Neuronal stem cell (in vitro differentiated cells): ENCODE data around the gene CNTNAP1.

ENCODE experiments used
- DNase-seq: peaks from one replicate; pipeline ENCODE4 v3.0.0-alpha.2; 2013; ENCODE audit warnings: low spot score
- H2AFZ ChIP-seq: one replicate; pipeline ENCODE4 v1.6.1; 2013; ENCODE audit warnings: mild to moderate bottlenecking, low read length, inconsistent platforms
- H2AK5ac ChIP-seq: 2 replicates; pipeline ENCODE4 v1.6.1; 2013; ENCODE audit warnings: low read depth, mild to moderate bottlenecking, inconsistent platforms, low read length, moderate library complexity, mixed read lengths
- H2BK120ac ChIP-seq: 2 replicates; pipeline ENCODE4 v1.6.1; 2013; ENCODE audit warnings: low read depth, mild to moderate bottlenecking, inconsistent platforms, low read length, moderate library complexity, mixed read lengths
- H2BK12ac ChIP-seq: one replicate; pipeline ENCODE4 v1.6.1; 2013; ENCODE audit warnings: low read length, inconsistent platforms
- H2BK15ac ChIP-seq: 2 replicates; pipeline ENCODE4 v1.6.1; 2013; ENCODE audit warnings: mild to moderate bottlenecking, low read length, inconsistent platforms, mixed read lengths
- H2BK5ac ChIP-seq: one replicate; pipeline ENCODE4 v1.6.1; 2013; ENCODE audit warnings: inconsistent platforms, mild to moderate bottlenecking, low read length, moderate library complexity
- H3K14ac ChIP-seq: one replicate; pipeline ENCODE4 v1.6.1; 2013; ENCODE audit warnings: low read length, inconsistent platforms
- H3K18ac ChIP-seq: 2 replicates; pipeline ENCODE4 v1.6.1; 2013; ENCODE audit warnings: low read length, inconsistent platforms
- H3K23ac ChIP-seq: 2 replicates; pipeline ENCODE4 v1.6.1; 2013; ENCODE audit warnings: low read depth, mild to moderate bottlenecking, mixed read lengths, low read length, inconsistent platforms; ENCODE audit not compliant: poor library complexity
- H3K27ac ChIP-seq: replicated peaks from 3 replicates; pipeline ENCODE4 v1.5.1; 2013; ENCODE audit warnings: low read length, inconsistent platforms
- H3K27me3 ChIP-seq, 3 experiments: 2 replicates each; pipeline ENCODE4 v1.6.1; 2013; ENCODE audit warnings: low read length in 3 of 3, mild to moderate bottlenecking in 2 of 3, inconsistent platforms in 1 of 3, low read depth in 1 of 3, mixed read lengths in 1 of 3, moderate library complexity in 1 of 3; ENCODE audit not compliant: control insufficient read depth in 3 of 3, insufficient read depth in 3 of 3
- H3K36me3 ChIP-seq, 2 donors: replicated peaks in 1 of 2; 2 replicates each; pipeline ENCODE4 v1.6.1; 2013; ENCODE audit warnings: low read length in 2 of 2; ENCODE audit not compliant: control insufficient read depth in 2 of 2, insufficient read depth in 2 of 2
- H3K4ac ChIP-seq: 2 replicates; pipeline ENCODE4 v1.6.1; 2013; ENCODE audit warnings: inconsistent platforms, mild to moderate bottlenecking, low read length, moderate library complexity
- H3K4me1 ChIP-seq, 2 donors: 1 replicate in 1 of 2; 2 replicates in 1 of 2; pipeline ENCODE4 v1.6.1; 2013; ENCODE audit warnings: low read length in 2 of 2, low read depth in 1 of 2; ENCODE audit not compliant: control insufficient read depth in 2 of 2, insufficient read depth in 1 of 2
- H3K4me2 ChIP-seq: one replicate; pipeline ENCODE4 v1.6.1; 2013; ENCODE audit warnings: mild to moderate bottlenecking, low read length, inconsistent platforms; ENCODE audit not compliant: insufficient read depth, poor library complexity, severe bottlenecking
- H3K4me3 ChIP-seq, 2 donors: 2 replicates each; pipeline ENCODE4 v1.5.1; 2013; ENCODE audit warnings: low read length in 2 of 2, mild to moderate bottlenecking in 2 of 2, inconsistent platforms in 1 of 2, moderate library complexity in 1 of 2
- H3K79me1 ChIP-seq: one replicate; pipeline ENCODE4 v1.6.1; 2013; ENCODE audit warnings: low read depth, mild to moderate bottlenecking, inconsistent platforms, low read length, moderate library complexity
- H3K9ac ChIP-seq: one replicate; pipeline ENCODE4 v1.6.1; 2013; ENCODE audit warnings: mild to moderate bottlenecking, low read depth, low read length, inconsistent platforms; ENCODE audit not compliant: poor library complexity
- H3K9me3 ChIP-seq, 2 donors: replicated peaks in 1 of 2; 2 replicates each; pipeline versions ENCODE3 to v1.6.1; 2013; ENCODE audit warnings: low read length in 2 of 2, mild to moderate bottlenecking in 2 of 2, inconsistent platforms in 1 of 2, low read depth in 1 of 2, mixed read lengths in 1 of 2, moderate library complexity in 1 of 2; ENCODE audit not compliant: control insufficient read depth in 2 of 2, insufficient read depth in 1 of 2
- H4K8ac ChIP-seq: one replicate; pipeline ENCODE4 v1.6.1; 2013; ENCODE audit warnings: low read depth, mild to moderate bottlenecking, inconsistent platforms, low read length, moderate library complexity
- H4K91ac ChIP-seq: one replicate; pipeline ENCODE4 v1.6.1; 2013; ENCODE audit warnings: low read length, low read depth, mild to moderate bottlenecking, inconsistent platforms; ENCODE audit not compliant: poor library complexity
- WGBS, 2 donors: extraction: QIAGEN DNeasy Blood & Tissue Kit; methylation state at CpG; one replicate each; pipeline ENCODE4 v1.1.7; 2013; ENCODE audit warnings: missing lambda C conversion rate in 2 of 2, mixed read lengths in 1 of 2; ENCODE audit not compliant: insufficient read length in 2 of 2, insufficient replicate concordance in 1 of 2; ENCODE audit errors: extremely low coverage in 2 of 2; 5-methylcytosine and 5-hydroxymethylcytosine counted together

Gene CNTNAP1

GRCh38 chr17:42704837-42705494 is 22.6 kb downstream of the CNTNAP1 start:
- Histone ChIP-seq H3K27ac (no peak overlapping the region), H3K9ac (no peak overlapping the region), H2BK12ac (no peak overlapping the region), H3K4me3 (no peak overlapping the region), H2BK15ac (no peak overlapping the region), H2AFZ (no peak overlapping the region), H3K9me3 (no peaks in the 10 kb centered on the region), H4K8ac (no peak overlapping the region), H3K27me3 (no peaks in the 10 kb centered on the region), H3K14ac (no peak overlapping the region), H4K91ac (no peak overlapping the region), H3K4ac (no peak overlapping the region), H3K79me1 (no peaks in the 10 kb centered on the region), H2BK120ac (no peak overlapping the region), H2AK5ac (no peak overlapping the region), H3K36me3 (peaks cover 43 to 93% of the 10 kb centered on the region in 2 donors), H3K23ac (no peak overlapping the region), H2BK5ac (no peak overlapping the region), H3K4me1 (peaks cover 0 to 3% of the 10 kb centered on the region in 2 donors), H3K4me2 (no peak overlapping the region), H3K18ac (no peak overlapping the region)
- no peak for DNase-seq
- no CpG with 5 or more reads among the region's 8 CpGs for WGBS, 2 donors

DNA sequence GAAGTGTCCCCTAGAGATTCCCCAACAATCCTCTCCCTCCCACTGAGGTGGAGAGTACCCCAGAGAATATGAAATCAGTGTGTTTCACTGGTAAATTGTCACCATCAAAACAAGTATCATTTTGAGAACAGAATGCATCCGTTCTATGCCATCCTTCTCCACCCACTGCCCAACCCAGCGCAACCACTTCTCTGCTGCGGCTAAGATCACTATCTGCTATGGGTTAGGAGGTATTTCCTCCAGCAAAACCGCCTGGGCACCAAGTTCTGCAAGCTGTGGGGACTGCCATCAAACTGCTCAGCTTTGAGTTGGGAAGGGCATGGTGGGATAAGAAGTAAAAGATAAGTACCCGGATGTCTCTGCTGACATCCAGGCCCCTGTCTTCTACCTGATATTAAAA is 24.4 kb downstream of the CNTNAP1 start:
- no peak overlapping the region for H2BK15ac ChIP-seq
- H2AK5ac ChIP-seq = no peak overlapping the region
- no peaks in the 10 kb centered on the region for H3K27me3 ChIP-seq
- H3K18ac ChIP-seq = no peak overlapping the region
- no peaks in the 10 kb centered on the region for H3K79me1 ChIP-seq
- H2AFZ ChIP-seq = no peak overlapping the region
- no peak overlapping the region for H2BK5ac ChIP-seq
- no peak overlapping the region for H4K8ac ChIP-seq
- no peak for DNase-seq
- peaks cover 0 to 3% of the 10 kb centered on the region in 2 donors for H3K4me1 ChIP-seq
- no peak overlapping the region for H3K4ac ChIP-seq
- H3K23ac ChIP-seq = no peak overlapping the region
- WGBS, 2 donors = no CpG with 5 or more reads among the region's 5 CpGs
- H2BK12ac ChIP-seq = no peak overlapping the region
- no peak overlapping the region for H4K91ac ChIP-seq
- no peak overlapping the region for H2BK120ac ChIP-seq
- H3K27ac ChIP-seq = no peak overlapping the region
- peaks cover 47 to 92% of the 10 kb centered on the region in 2 donors for H3K36me3 ChIP-seq
- H3K4me2 ChIP-seq = no peak overlapping the region
- no peak overlapping the region for H3K9ac ChIP-seq
- H3K4me3 ChIP-seq = no peak overlapping the region
- no peak overlapping the region for H3K14ac ChIP-seq
- no peaks in the 10 kb centered on the region for H3K9me3 ChIP-seq

- H2BK5ac ChIP-seq = no peak overlapping the region
- no peak overlapping the region for H4K91ac ChIP-seq
- no peak overlapping the region for H3K4ac ChIP-seq
- H2BK120ac ChIP-seq = no peak overlapping the region
- H2BK15ac ChIP-seq = no peak overlapping the region
- peaks cover 0 to 2% of the 10 kb centered on the region in 2 donors for H3K9me3 ChIP-seq
- no peak overlapping the region for H3K14ac ChIP-seq
- H3K4me3 ChIP-seq = no peak overlapping the region
- no peak overlapping the region for H2BK12ac ChIP-seq
- no peaks in the 10 kb centered on the region for H3K27me3 ChIP-seq
- H3K9ac ChIP-seq = peak overlapping the region; percentile 12
- H3K18ac ChIP-seq = no peak overlapping the region
- no peak overlapping the region for H3K4me2 ChIP-seq
- H3K36me3 ChIP-seq = peaks cover 48 to 90% of the 10 kb centered on the region in 2 donors
- H3K4me1 ChIP-seq = peaks cover 0 to 3% of the 10 kb centered on the region in 2 donors
- H3K27ac ChIP-seq = no peak overlapping the region
- no peaks in the 10 kb centered on the region for H3K79me1 ChIP-seq
- no peak overlapping the region for H4K8ac ChIP-seq
- H2AK5ac ChIP-seq = no peak overlapping the region
- no peak overlapping the region for H2AFZ ChIP-seq
- no peak for DNase-seq
- WGBS, 2 donors = no CpG with 5 or more reads among the region's 3 CpGs
- no peak overlapping the region for H3K23ac ChIP-seq
Observed at GRCh38 chr17:42708588-42708987, 26.3 kb downstream of the CNTNAP1 start.

GRCh38 chr17:42709561-42709960 is 27.2 kb downstream of the CNTNAP1 start:
- Histone ChIP-seq H3K27me3 (no peaks in the 10 kb centered on the region), H2BK5ac (no peak overlapping the region), H3K4ac (no peak overlapping the region), H4K91ac (no peak overlapping the region), H3K4me2 (no peak overlapping the region), H3K18ac (no peak overlapping the region), H3K79me1 (no peaks in the 10 kb centered on the region), H3K9me3 (peaks cover 0 to 2% of the 10 kb centered on the region in 2 donors), H3K4me1 (peaks cover 0 to 3% of the 10 kb centered on the region in 2 donors), H2BK120ac (no peak overlapping the region), H2AFZ (no peak overlapping the region), H3K36me3 (peaks cover 43 to 92% of the 10 kb centered on the region in 2 donors), H2AK5ac (no peak overlapping the region), H2BK12ac (no peak overlapping the region), H3K14ac (no peak overlapping the region), H2BK15ac (no peak overlapping the region), H3K23ac (no peak overlapping the region), H4K8ac (no peak overlapping the region), H3K4me3 (no peak overlapping the region), H3K27ac (no peak overlapping the region), H3K9ac (no peak overlapping the region)
- DNase-seq = no peak
- no CpG with 5 or more reads among the region's 2 CpGs for WGBS, 2 donors
